ENCODE data around the gene TRPM5. TPM values are rescaled to one million over a fixed set of nuclear protein-coding genes. Genes with fewer than 3 reads are reported as not detected.

TRPM5 gene
- total RNA-seq, 1 donor from 2014 or later = 0.46 TPM

DNA sequence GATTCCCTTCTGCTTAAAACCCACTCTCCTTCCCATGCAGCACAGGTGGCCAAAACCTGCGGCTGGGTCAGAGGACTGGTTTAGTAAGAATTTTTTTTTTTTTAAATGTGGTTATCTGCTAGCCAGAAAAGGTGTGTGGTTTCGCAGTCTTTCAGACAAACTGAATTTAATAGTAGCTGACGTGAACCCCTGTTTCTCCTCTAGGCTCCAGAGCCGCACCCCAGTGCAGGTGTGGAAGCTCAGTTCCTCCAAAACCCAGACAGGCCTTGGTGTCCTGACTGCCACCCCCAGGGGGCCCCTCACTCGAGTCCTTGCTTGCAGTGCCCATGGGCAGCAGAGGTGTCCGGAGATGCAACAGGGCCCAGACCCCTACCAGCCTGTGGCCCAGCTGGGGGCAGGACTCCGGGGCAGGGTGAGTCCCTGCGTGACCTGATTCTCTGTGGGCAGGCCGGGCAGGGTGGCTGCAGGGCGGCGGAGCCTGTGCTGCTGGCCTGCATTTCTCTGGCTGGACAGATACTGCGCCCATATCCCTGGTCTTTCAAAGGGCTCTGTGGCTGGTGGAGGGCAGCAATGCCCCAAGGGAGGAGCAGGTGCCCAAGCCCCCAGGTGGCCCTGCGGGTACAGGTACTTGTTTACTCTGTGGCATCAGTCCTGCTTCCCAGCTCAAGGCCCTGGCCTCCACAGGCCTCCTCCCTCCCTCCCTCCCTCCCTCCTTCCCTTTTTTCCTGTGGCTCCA is 15.7 kb upstream of the TRPM5 start:
- peaks cover 28% of the 10 kb centered on the region for H3K27me3 Mint-ChIP-seq
- TF ChIP-seq, protein P1, sequence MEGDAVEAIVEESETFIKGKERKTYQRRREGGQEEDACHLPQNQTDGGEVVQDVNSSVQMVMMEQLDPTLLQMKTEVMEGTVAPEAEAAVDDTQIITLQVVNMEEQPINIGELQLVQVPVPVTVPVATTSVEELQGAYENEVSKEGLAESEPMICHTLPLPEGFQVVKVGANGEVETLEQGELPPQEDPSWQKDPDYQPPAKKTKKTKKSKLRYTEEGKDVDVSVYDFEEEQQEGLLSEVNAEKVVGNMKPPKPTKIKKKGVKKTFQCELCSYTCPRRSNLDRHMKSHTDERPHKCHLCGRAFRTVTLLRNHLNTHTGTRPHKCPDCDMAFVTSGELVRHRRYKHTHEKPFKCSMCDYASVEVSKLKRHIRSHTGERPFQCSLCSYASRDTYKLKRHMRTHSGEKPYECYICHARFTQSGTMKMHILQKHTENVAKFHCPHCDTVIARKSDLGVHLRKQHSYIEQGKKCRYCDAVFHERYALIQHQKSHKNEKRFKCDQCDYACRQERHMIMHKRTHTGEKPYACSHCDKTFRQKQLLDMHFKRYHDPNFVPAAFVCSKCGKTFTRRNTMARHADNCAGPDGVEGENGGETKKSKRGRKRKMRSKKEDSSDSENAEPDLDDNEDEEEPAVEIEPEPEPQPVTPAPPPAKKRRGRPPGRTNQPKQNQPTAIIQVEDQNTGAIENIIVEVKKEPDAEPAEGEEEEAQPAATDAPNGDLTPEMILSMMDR (conservative IDR thresholded peaks at IDR 0.05) = no peak
- no peak overlapping the region for H3K4me3 Mint-ChIP-seq
- no peaks in the 10 kb centered on the region for H3K9me3 Mint-ChIP-seq
- H3K36me3 Mint-ChIP-seq = no peaks in the 10 kb centered on the region
- DNase-seq (ENCODE audit: extremely low spot score, unreplicated experiment) = no peak
- H3K4me1 Mint-ChIP-seq (ENCODE audit: unreplicated experiment) = no peaks in the 10 kb centered on the region
- H3K27ac Mint-ChIP-seq = no peak overlapping the region

DNA sequence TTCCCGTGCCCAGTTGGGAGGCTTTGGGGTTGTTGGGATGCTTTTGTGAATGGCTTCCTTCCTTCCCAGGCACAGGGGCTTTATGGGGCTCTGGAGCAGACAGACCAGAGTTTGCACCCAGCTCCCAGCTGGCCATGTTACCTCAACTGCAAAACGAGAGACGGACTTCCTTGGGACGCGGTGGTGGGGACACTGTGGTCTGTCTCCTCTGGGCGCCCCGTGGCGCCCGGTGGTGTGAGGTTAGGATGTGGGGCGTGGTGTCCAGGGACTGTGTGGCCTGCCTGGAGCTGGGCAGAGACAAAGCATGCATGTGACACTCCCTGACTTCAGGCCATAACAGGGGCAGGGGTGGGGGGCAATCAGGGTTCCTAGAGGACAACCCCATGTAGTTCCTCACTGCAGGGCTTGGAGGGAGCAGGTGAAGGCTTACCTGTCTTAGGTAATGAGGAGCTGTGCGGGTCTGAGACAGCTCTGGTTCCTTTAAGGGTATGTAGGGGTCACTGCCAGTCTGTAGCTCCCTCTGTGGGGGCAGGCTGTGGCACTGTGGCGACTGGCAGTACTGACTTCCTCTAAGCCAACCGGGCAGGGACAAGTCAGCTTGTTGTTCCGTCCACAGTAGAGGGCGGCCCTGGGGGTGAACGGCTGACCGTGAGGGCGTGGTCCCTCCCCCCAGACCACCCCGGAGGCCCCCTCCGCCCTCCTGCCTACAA is 14.9 kb upstream of the TRPM5 start:
- Mint-ChIP-seq H3K4me1 (ENCODE audit: unreplicated experiment) (no peaks in the 10 kb centered on the region), H3K9me3 (no peaks in the 10 kb centered on the region), H3K27me3 (peaks cover 33% of the 10 kb centered on the region), H3K4me3 (no peak overlapping the region), H3K27ac (no peak overlapping the region), H3K36me3 (no peaks in the 10 kb centered on the region)
- peak; percentile 65 for DNase-seq (ENCODE audit: extremely low spot score, unreplicated experiment)
- TF ChIP-seq, protein P1 (conservative IDR thresholded peaks at IDR 0.05) = no peak

DNA sequence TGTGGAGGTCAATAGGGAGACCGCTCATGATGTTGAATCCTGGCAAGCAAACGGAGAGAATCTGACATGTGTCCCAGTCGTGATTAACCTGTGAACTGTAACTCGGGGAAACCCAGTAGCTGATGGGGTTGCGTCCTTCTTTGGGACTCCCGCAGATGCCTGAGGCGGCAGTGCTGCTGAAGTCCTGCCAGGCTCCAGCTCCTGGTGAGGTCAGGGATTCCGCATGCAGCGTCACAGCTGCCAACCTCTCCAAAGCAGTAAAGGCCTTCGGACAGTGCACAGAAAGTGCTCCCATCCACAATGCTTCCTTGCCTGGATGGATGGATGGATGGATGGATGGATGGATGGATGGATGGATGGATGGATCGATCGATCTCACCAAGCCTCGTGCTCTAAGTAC is 14.0 kb upstream of the TRPM5 start:
- peaks cover 33% of the 10 kb centered on the region for H3K27me3 Mint-ChIP-seq
- H3K9me3 Mint-ChIP-seq = no peaks in the 10 kb centered on the region
- no peak overlapping the region for H3K4me3 Mint-ChIP-seq
- DNase-seq (ENCODE audit: extremely low spot score, unreplicated experiment) = no peak
- no peaks in the 10 kb centered on the region for H3K4me1 Mint-ChIP-seq (ENCODE audit: unreplicated experiment)
- H3K36me3 Mint-ChIP-seq = no peaks in the 10 kb centered on the region
- H3K27ac Mint-ChIP-seq = no peak overlapping the region
- TF ChIP-seq, protein P1 (conservative IDR thresholded peaks at IDR 0.05) = no peak

DNA sequence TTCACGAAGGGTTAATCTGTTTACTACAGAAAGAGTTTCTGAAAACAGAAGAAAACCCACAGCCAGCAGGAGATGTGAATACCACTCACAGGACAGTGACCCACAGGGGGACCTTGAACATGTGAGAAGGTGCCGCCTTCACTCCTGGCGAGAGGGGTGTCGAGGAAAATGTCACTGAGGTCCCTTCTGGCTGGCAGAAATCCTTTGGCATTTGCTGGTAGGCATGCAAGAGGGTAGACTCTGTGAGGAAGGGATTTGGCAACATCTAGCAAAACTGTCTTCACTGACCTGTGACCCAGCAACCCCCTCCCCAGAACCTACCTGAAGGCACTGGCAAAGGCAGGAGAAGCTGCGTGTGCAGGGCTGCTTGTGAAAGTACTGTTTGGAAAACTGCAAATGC is 9.1 kb upstream of the TRPM5 start:
- TF ChIP-seq, protein P1 (conservative IDR thresholded peaks at IDR 0.05) = no peak
- Mint-ChIP-seq H3K36me3 (no peaks in the 10 kb centered on the region), H3K4me3 (no peak overlapping the region), H3K4me1 (ENCODE audit: unreplicated experiment) (no peaks in the 10 kb centered on the region), H3K9me3 (no peaks in the 10 kb centered on the region), H3K27me3 (peaks cover 47% of the 10 kb centered on the region), H3K27ac (no peak overlapping the region)
- no peak for DNase-seq (ENCODE audit: extremely low spot score, unreplicated experiment)

DNA sequence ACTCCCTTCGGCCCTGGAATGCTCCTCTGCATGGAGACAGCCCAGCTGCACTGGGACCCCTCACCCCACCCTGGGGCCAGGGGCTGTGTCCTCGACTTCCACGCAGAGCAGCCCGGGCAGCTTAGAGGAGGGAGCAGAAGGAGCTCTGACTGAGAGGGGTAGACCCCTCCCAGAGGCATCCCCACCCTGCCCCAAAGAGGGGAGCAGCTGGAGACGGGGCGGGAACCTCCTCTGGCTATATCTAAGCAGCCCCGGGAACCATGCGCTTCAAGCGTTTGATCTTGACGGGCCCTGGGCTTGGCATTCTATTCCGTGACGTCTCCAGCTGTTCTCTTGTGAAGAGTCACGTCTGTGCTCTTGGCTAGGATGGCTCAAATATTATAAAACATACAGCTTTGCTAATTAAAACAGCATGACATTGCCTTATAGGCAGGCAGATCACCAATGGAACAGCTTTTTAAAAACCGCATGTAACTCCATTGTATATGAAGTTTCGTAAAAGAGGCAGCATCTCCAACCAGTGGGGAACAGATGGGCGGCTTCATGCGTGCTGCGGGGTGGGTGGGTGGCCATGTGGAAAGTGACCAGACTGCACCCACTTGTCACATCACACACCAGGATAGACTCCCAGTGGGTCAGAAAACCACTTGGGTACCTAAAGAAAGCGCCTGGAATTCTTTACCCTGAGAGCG is 8.2 kb upstream of the TRPM5 start:
- Mint-ChIP-seq H3K36me3 (no peaks in the 10 kb centered on the region), H3K4me3 (no peak overlapping the region), H3K27ac (no peak overlapping the region), H3K9me3 (no peaks in the 10 kb centered on the region), H3K27me3 (peaks cover 48% of the 10 kb centered on the region), H3K4me1 (ENCODE audit: unreplicated experiment) (no peaks in the 10 kb centered on the region)
- DNase-seq (ENCODE audit: extremely low spot score, unreplicated experiment) = no peak
- TF ChIP-seq, protein P1 (conservative IDR thresholded peaks at IDR 0.05) = no peak

Measured in type B pancreatic cell (in vitro differentiated cells).